ENCODE data around the gene ACSF2. TPM values are rescaled to one million over a fixed set of nuclear protein-coding genes. Genes with fewer than 3 reads are reported as not detected.

The ACSF2 gene
- total and polyA plus RNA-seq, 2 of the 13 experiments (the other 11 are each of a cell fraction or from before 2014, with no cell fraction given) = 87.3 to 109 TPM

DNA sequence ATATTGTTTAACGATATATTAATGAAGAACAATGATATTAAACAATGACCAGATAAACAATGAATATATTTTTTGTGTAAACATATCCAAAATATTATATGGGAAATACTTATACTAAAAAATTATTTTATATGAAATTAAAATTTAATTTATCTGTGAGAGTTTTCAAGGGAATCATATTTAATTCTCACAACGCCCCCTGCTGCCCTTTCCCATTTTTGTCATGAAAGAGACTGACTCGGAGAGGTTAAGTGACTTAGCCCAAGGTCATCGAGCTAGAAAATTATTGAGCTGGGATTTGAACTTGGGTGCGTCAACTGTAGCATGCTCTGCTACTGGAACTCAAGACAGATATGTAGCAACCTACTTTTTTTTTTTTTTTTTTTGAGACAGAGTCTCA, 75.0 kb downstream of the ACSF2 start (continued):
- TF ChIP-seq ZSCAN21 (CRISPR knock-in tag; IDR thresholded peaks at IDR 0.05; ENCODE audit: borderline replicate concordance) = no peak
- TF ChIP-seq, protein P1, sequence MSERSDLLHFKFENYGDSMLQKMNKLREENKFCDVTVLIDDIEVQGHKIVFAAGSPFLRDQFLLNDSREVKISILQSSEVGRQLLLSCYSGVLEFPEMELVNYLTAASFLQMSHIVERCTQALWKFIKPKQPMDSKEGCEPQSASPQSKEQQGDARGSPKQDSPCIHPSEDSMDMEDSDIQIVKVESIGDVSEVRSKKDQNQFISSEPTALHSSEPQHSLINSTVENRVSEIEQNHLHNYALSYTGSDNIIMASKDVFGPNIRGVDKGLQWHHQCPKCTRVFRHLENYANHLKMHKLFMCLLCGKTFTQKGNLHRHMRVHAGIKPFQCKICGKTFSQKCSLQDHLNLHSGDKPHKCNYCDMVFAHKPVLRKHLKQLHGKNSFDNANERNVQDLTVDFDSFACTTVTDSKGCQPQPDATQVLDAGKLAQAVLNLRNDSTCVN (CRISPR knock-in tag; IDR thresholded peaks at IDR 0.05; ENCODE audit: borderline replicate concordance) = 0 out of 2 replicates have a peak, but pooled peaks have one; percentile 62
- TF ChIP-seq NFAT5 (CRISPR knock-in tag; IDR thresholded peaks at IDR 0.05) = no peak
- TF ChIP-seq TFDP2 (CRISPR knock-in tag; IDR thresholded peaks at IDR 0.05) = no peak
- no peak for TF ChIP-seq ZNF232 (CRISPR knock-in tag; IDR thresholded peaks at IDR 0.05; ENCODE audit: borderline replicate concordance)
- TF ChIP-seq ZNF552 (CRISPR knock-in tag; IDR thresholded peaks at IDR 0.05; ENCODE audit: borderline replicate concordance) = no peak
- TF ChIP-seq HNRNPK (IDR thresholded peaks at IDR 0.05; ENCODE audit: low read depth, low read length, poor library complexity, severe bottlenecking) = no peak
- no peak for TF ChIP-seq KDM5A (IDR thresholded peaks at IDR 0.05; ENCODE audit: borderline replicate concordance, low read length)
- peak; percentile 29; the same call in 1 of the 2 replicates for TF ChIP-seq ZNF652 (CRISPR knock-in tag; IDR thresholded peaks at IDR 0.05; ENCODE audit: borderline replicate concordance, low read depth)
- TF ChIP-seq NCOA2 (CRISPR knock-in tag; IDR thresholded peaks at IDR 0.05) = no peak
- no peak for TF ChIP-seq ZNF788 (CRISPR knock-in tag; IDR thresholded peaks at IDR 0.05; ENCODE audit: borderline replicate concordance)
- TF ChIP-seq, protein P2, sequence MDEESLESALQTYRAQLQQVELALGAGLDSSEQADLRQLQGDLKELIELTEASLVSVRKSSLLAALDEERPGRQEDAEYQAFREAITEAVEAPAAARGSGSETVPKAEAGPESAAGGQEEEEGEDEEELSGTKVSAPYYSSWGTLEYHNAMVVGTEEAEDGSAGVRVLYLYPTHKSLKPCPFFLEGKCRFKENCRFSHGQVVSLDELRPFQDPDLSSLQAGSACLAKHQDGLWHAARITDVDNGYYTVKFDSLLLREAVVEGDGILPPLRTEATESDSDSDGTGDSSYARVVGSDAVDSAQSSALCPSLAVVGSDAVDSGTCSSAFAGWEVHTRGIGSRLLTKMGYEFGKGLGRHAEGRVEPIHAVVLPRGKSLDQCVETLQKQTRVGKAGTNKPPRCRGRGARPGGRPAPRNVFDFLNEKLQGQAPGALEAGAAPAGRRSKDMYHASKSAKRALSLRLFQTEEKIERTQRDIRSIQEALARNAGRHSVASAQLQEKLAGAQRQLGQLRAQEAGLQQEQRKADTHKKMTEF (CRISPR knock-in tag; IDR thresholded peaks at IDR 0.05) = no peak
- TF ChIP-seq, protein P3, sequence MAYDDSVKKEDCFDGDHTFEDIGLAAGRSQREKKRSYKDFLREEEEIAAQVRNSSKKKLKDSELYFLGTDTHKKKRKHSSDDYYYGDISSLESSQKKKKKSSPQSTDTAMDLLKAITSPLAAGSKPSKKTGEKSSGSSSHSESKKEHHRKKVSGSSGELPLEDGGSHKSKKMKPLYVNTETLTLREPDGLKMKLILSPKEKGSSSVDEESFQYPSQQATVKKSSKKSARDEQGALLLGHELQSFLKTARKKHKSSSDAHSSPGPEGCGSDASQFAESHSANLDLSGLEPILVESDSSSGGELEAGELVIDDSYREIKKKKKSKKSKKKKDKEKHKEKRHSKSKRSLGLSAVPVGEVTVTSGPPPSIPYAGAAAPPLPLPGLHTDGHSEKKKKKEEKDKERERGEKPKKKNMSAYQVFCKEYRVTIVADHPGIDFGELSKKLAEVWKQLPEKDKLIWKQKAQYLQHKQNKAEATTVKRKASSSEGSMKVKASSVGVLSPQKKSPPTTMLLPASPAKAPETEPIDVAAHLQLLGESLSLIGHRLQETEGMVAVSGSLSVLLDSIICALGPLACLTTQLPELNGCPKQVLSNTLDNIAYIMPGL (CRISPR knock-in tag; IDR thresholded peaks at IDR 0.05; ENCODE audit: borderline replicate concordance in 1 of 2, low read depth in 1 of 2) = no peak
- TF ChIP-seq RNF2 (conservative IDR thresholded peaks at IDR 0.05; ENCODE audit: low read depth) = no peak
- no peak for TF ChIP-seq IKZF4 (CRISPR knock-in tag; IDR thresholded peaks at IDR 0.05; ENCODE audit: borderline replicate concordance, low read depth, not compliant biosample characterization)
- no peak for TF ChIP-seq CREM (IDR thresholded peaks at IDR 0.05)
- no peak for TF ChIP-seq CREM (CRISPR knock-in tag; IDR thresholded peaks at IDR 0.05)
- no peak for TF ChIP-seq TBL1XR1 (IDR thresholded peaks at IDR 0.05; ENCODE audit: borderline replicate concordance, low read length, partially characterized antibody)

All from HepG2 (cell line).